ENCODE results near the gene SERPINA6.

Gene SERPINA6

GRCh38 chr14:94334872-94335271, 11.7 kb upstream of the SERPINA6 start:
- Histone ChIP-seq H3K9me3 (ENCODE audit: insufficient read depth, low read depth, low read length) (no peaks in the 10 kb centered on the region), H4K8ac (ENCODE audit: low read depth, low read length) (no peak overlapping the region), H3K14ac (ENCODE audit: low read length) (no peak overlapping the region), H4K91ac (ENCODE audit: low read depth, low read length) (no peak overlapping the region), H3K27me3 (ENCODE audit: insufficient read depth, low read length) (no peaks in the 10 kb centered on the region), H3K23ac (ENCODE audit: low read length) (no peak overlapping the region), H3K18ac (ENCODE audit: low read length) (no peak overlapping the region), H3K27ac (ENCODE audit: low read depth, low read length) (no peak overlapping the region), H2BK5ac (ENCODE audit: low read depth, low read length, poor library complexity) (no peak overlapping the region), H3K36me3 (ENCODE audit: control insufficient read depth in 1 of 2, insufficient read depth in 2 of 2, low read length in 2 of 2) (no peaks in the 10 kb centered on the region), H2AFZ (ENCODE audit: insufficient read depth, low read length, poor library complexity) (no peak overlapping the region), H2AK5ac (ENCODE audit: low read length) (no peak overlapping the region), H3K79me2 (ENCODE audit: control insufficient read depth, insufficient read depth, low read length, poor library complexity) (no peaks in the 10 kb centered on the region), H3K79me1 (ENCODE audit: low read length) (no peaks in the 10 kb centered on the region), H3K4me3 (ENCODE audit: low read depth, low read length) (no peak overlapping the region), H3K9ac (ENCODE audit: low read length) (no peak overlapping the region), H3K4me2 (ENCODE audit: low read length) (no peak overlapping the region), H3K4ac (ENCODE audit: low read depth, low read length) (no peak overlapping the region), H4K12ac (ENCODE audit: low read depth, low read length) (no peak overlapping the region), H2BK12ac (ENCODE audit: low read length) (no peak overlapping the region), H3K4me1 (ENCODE audit: control insufficient read depth in 1 of 2, insufficient read depth in 2 of 2, low read length in 2 of 2) (no peaks in the 10 kb centered on the region), H2BK120ac (ENCODE audit: insufficient read depth, low read length, poor library complexity) (no peak overlapping the region)
- DNase-seq: no peak
- WGBS (ENCODE audit: extremely low coverage, insufficient coverage, insufficient read length): no CpG with 5 or more reads among the region's 4 CpGs

GRCh38 chr14:94332587-94332986, 9.5 kb upstream of the SERPINA6 start:
- Histone ChIP-seq H3K79me1 (ENCODE audit: low read length) (no peaks in the 10 kb centered on the region), H3K4me3 (ENCODE audit: low read depth, low read length) (no peak overlapping the region), H3K79me2 (ENCODE audit: control insufficient read depth, insufficient read depth, low read length, poor library complexity) (no peaks in the 10 kb centered on the region), H2BK12ac (ENCODE audit: low read length) (no peak overlapping the region), H3K14ac (ENCODE audit: low read length) (no peak overlapping the region), H4K12ac (ENCODE audit: low read depth, low read length) (no peak overlapping the region), H3K4ac (ENCODE audit: low read depth, low read length) (no peak overlapping the region), H2BK120ac (ENCODE audit: insufficient read depth, low read length, poor library complexity) (no peak overlapping the region), H3K27me3 (ENCODE audit: insufficient read depth, low read length) (no peaks in the 10 kb centered on the region), H3K18ac (ENCODE audit: low read length) (no peak overlapping the region), H3K36me3 (ENCODE audit: control insufficient read depth in 1 of 2, insufficient read depth in 2 of 2, low read length in 2 of 2) (no peaks in the 10 kb centered on the region), H2AK5ac (ENCODE audit: low read length) (no peak overlapping the region), H3K9me3 (ENCODE audit: insufficient read depth, low read depth, low read length) (no peaks in the 10 kb centered on the region), H3K27ac (ENCODE audit: low read depth, low read length) (no peak overlapping the region), H4K91ac (ENCODE audit: low read depth, low read length) (no peak overlapping the region), H2BK5ac (ENCODE audit: low read depth, low read length, poor library complexity) (no peak overlapping the region), H3K4me2 (ENCODE audit: low read length) (no peak overlapping the region), H2AFZ (ENCODE audit: insufficient read depth, low read length, poor library complexity) (no peak overlapping the region), H4K8ac (ENCODE audit: low read depth, low read length) (no peak overlapping the region), H3K23ac (ENCODE audit: low read length) (no peak overlapping the region), H3K9ac (ENCODE audit: low read length) (no peak overlapping the region), H3K4me1 (ENCODE audit: control insufficient read depth in 1 of 2, insufficient read depth in 2 of 2, low read length in 2 of 2) (no peaks in the 10 kb centered on the region)
- DNase-seq: no peak

- Histone ChIP-seq H4K8ac (ENCODE audit: low read depth, low read length) (no peak overlapping the region), H3K9me3 (ENCODE audit: insufficient read depth, low read depth, low read length) (no peaks in the 10 kb centered on the region), H2BK12ac (ENCODE audit: low read length) (no peak overlapping the region), H3K4me3 (ENCODE audit: low read depth, low read length) (no peak overlapping the region), H3K9ac (ENCODE audit: low read length) (no peak overlapping the region), H4K91ac (ENCODE audit: low read depth, low read length) (no peak overlapping the region), H3K79me2 (ENCODE audit: control insufficient read depth, insufficient read depth, low read length, poor library complexity) (no peaks in the 10 kb centered on the region), H3K36me3 (ENCODE audit: control insufficient read depth in 1 of 2, insufficient read depth in 2 of 2, low read length in 2 of 2) (no peaks in the 10 kb centered on the region), H2AK5ac (ENCODE audit: low read length) (no peak overlapping the region), H3K4me1 (ENCODE audit: control insufficient read depth in 1 of 2, insufficient read depth in 2 of 2, low read length in 2 of 2) (no peaks in the 10 kb centered on the region), H3K18ac (ENCODE audit: low read length) (no peak overlapping the region), H3K79me1 (ENCODE audit: low read length) (no peaks in the 10 kb centered on the region), H3K27ac (ENCODE audit: low read depth, low read length) (no peak overlapping the region), H3K4me2 (ENCODE audit: low read length) (no peak overlapping the region), H3K27me3 (ENCODE audit: insufficient read depth, low read length) (no peaks in the 10 kb centered on the region), H2AFZ (ENCODE audit: insufficient read depth, low read length, poor library complexity) (no peak overlapping the region), H4K12ac (ENCODE audit: low read depth, low read length) (no peak overlapping the region), H3K4ac (ENCODE audit: low read depth, low read length) (no peak overlapping the region), H3K23ac (ENCODE audit: low read length) (no peak overlapping the region), H2BK5ac (ENCODE audit: low read depth, low read length, poor library complexity) (no peak overlapping the region), H2BK120ac (ENCODE audit: insufficient read depth, low read length, poor library complexity) (no peak overlapping the region), H3K14ac (ENCODE audit: low read length) (no peak overlapping the region)
- no CpG with 5 or more reads among the region's 7 CpGs for WGBS (ENCODE audit: extremely low coverage, insufficient coverage, insufficient read length)
- DNase-seq: no peak
Measured at GRCh38 chr14:94332063-94332583, 9.0 kb upstream of the SERPINA6 start.

GRCh38 chr14:94331462-94331861, 8.3 kb upstream of the SERPINA6 start:
- no peak for DNase-seq
- no peak overlapping the region for H2BK12ac ChIP-seq (ENCODE audit: low read length)

More at GRCh38 chr14:94331462-94331861, 8.3 kb upstream of the SERPINA6 start:
- no peaks in the 10 kb centered on the region for H3K79me1 ChIP-seq (ENCODE audit: low read length)
- no peak overlapping the region for H4K8ac ChIP-seq (ENCODE audit: low read depth, low read length)
- H3K14ac ChIP-seq (ENCODE audit: low read length): no peak overlapping the region
- H2AFZ ChIP-seq (ENCODE audit: insufficient read depth, low read length, poor library complexity): no peak overlapping the region
- H4K91ac ChIP-seq (ENCODE audit: low read depth, low read length): no peak overlapping the region
- no peak overlapping the region for H2AK5ac ChIP-seq (ENCODE audit: low read length)
- H3K18ac ChIP-seq (ENCODE audit: low read length): no peak overlapping the region
- no peaks in the 10 kb centered on the region for H3K9me3 ChIP-seq (ENCODE audit: insufficient read depth, low read depth, low read length)
- H3K27ac ChIP-seq (ENCODE audit: low read depth, low read length): no peak overlapping the region
- H3K27me3 ChIP-seq (ENCODE audit: insufficient read depth, low read length): no peaks in the 10 kb centered on the region
- no CpG with 5 or more reads among the region's 5 CpGs for WGBS (ENCODE audit: extremely low coverage, insufficient coverage, insufficient read length)
- H3K36me3 ChIP-seq (ENCODE audit: control insufficient read depth in 1 of 2, insufficient read depth in 2 of 2, low read length in 2 of 2): no peaks in the 10 kb centered on the region
- no peak overlapping the region for H4K12ac ChIP-seq (ENCODE audit: low read depth, low read length)
- no peaks in the 10 kb centered on the region for H3K79me2 ChIP-seq (ENCODE audit: control insufficient read depth, insufficient read depth, low read length, poor library complexity)
- H3K4me3 ChIP-seq (ENCODE audit: low read depth, low read length): no peak overlapping the region
- no peak overlapping the region for H2BK120ac ChIP-seq (ENCODE audit: insufficient read depth, low read length, poor library complexity)
- no peak overlapping the region for H2BK5ac ChIP-seq (ENCODE audit: low read depth, low read length, poor library complexity)
- no peak overlapping the region for H3K4ac ChIP-seq (ENCODE audit: low read depth, low read length)
- no peak overlapping the region for H3K23ac ChIP-seq (ENCODE audit: low read length)
- H3K4me1 ChIP-seq (ENCODE audit: control insufficient read depth in 1 of 2, insufficient read depth in 2 of 2, low read length in 2 of 2): no peaks in the 10 kb centered on the region
- no peak overlapping the region for H3K9ac ChIP-seq (ENCODE audit: low read length)
- H3K4me2 ChIP-seq (ENCODE audit: low read length): no peak overlapping the region

Data from trophoblast cell (in vitro differentiated cells and primary cell).